GM18511 (cell line): Measurements from ENCODE around the gene CENPS.
"Not testable (repeated sequence)": the region's sequence is repeated elsewhere in the genome, so short reads cannot be mapped to it uniquely, and the experiment has no call there.

Source experiments
- ATAC-seq: cut with Tn5 transposase; IDR thresholded peaks from one replicate; pipeline ENCODE4 v1.9.1; 2021; ENCODE audit warnings: mild to moderate bottlenecking, moderate library complexity; ENCODE audit not compliant: unreplicated experiment

The CENPS gene

DNA sequence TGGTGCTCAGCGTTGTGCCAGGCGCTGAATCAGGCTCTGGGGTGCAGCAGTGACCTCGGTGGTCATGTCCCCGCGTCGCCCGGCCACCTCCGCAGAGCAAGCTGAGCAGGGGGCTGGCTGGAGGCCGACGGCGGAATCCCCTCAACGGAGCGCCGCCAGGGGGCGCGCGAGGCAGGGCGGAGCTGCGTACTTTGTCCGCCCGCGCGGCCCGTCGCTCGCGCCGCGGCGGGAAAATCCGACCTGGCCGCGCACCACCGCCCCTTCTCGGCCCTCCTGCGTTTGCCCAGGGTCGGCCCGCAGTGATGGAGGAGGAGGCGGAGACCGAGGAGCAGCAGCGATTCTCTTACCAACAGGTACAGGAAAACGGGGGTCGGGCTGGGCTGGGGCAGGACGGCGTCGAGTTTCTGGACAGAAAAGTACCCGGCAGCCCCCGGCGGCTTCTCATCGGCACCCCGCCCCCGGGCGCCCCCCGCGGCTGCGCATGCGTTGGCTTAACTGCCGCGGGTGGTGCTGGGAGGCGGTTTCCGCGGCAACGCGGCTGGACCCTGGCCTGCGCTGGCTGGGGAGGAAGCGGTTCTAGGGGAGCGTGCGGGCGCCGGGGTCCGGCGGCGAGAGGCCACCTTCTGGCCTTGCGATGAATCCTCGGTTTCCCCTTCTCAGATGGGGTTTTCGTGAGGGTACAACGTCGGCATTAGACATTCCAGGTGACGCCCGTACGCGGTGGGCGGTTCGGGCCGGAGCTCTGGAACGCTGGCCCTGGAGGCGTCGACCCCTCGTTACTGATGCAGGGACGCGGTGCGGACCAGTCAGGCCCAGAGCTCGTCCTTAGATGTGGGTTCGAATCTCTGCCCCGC, at the start of gene CENPS:
TSS of gene CENPS (plus strand) at position 218 of the 854 bp plus-strand sequence. CDS start at position 303, 85 bp downstream.
- ATAC-seq: peak; percentile 81

DNA sequence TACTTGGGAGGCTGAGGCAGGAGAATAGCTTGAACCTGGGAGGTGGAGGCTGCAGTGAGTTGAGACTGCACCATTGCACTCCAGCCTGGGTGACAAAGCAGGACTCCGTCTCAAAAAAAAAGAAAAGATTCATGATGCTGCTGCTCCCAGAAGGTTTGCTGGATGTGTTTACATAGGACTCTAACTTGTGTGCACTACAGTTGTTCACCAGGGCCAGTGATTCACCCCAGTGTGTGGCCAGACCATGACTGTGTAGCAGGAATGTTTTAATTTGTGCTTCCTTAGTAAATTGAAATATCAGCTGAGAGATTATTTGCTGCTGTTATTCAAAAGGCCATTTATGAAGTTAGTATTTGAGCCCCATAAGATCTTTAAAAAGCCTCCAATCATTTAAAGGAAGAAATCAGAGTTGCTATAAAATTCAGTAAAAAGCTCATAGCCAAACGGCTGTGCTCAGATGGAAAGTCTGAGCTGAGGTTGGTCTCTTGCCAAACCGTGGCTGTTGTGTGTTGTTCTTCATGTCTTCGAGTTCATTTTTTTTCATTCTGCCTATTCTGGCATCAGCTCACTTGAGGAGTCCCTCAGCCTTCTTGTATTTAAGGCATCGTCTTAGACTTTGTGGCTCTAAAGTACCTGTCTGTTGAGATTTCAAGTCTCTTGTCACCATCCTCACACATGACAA, 49.5 kb upstream of the CENPS start:
- no peak for ATAC-seq

GRCh38 chr1:10383630-10384029, 46.6 kb upstream of the CENPS start:
- no peak for ATAC-seq

DNA sequence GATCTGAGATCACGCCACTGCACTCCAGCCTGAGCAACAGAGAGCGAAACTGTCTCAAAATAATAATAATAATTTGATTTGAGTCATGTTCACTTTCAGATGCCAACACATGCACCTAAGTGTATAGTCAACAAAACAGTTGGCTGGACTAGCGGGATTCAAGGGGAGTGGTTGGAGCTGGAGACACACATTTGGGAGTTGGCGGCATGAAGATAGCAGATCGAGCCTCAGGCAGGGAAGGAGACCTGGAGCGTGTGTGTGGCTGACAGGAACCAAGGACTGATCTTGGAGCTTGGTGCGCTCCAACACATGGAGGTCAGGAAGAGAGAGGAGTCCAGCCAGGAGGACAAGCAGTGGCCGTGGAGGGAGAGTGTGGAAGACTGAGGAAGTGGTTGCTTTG, 46.0 kb upstream of the CENPS start:
- ATAC-seq: no peak

GRCh38 chr1:10386761-10387676, 43.2 kb upstream of the CENPS start:
- ATAC-seq: no peak

GRCh38 chr1:10387677-10388386, 42.4 kb upstream of the CENPS start:
- no peak for ATAC-seq

GRCh38 chr1:10388387-10388715, 41.9 kb upstream of the CENPS start:
- no peak for ATAC-seq

GRCh38 chr1:10389271-10389973, 40.8 kb upstream of the CENPS start:
- ATAC-seq: no peak

- no peak for ATAC-seq
These were observed 33.4 kb upstream of the CENPS start for GRCh38 chr1:10396870-10397269.

DNA sequence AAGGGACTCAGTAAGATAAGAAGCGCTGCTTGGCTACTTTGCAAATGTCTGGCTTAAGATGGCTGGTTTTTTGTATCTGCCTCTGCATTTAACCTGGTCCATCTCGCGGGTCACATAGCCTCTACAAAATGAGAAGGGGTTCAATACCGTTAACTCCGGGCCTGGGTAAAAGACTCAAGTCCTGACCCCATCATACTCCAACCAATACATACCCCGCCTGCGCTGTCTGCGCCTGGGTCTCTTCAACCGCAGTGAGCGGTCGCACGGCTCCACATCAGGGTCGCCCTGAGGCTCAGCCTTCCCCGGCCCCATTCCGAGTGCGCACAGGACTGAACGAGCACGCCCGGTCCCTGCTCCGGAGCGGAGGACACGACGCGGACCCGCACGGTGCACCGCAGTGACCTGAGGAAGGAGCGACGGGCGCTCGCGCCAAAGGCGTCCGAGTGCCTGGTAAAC, 31.9 kb upstream of the CENPS start:
- no peak for ATAC-seq

DNA sequence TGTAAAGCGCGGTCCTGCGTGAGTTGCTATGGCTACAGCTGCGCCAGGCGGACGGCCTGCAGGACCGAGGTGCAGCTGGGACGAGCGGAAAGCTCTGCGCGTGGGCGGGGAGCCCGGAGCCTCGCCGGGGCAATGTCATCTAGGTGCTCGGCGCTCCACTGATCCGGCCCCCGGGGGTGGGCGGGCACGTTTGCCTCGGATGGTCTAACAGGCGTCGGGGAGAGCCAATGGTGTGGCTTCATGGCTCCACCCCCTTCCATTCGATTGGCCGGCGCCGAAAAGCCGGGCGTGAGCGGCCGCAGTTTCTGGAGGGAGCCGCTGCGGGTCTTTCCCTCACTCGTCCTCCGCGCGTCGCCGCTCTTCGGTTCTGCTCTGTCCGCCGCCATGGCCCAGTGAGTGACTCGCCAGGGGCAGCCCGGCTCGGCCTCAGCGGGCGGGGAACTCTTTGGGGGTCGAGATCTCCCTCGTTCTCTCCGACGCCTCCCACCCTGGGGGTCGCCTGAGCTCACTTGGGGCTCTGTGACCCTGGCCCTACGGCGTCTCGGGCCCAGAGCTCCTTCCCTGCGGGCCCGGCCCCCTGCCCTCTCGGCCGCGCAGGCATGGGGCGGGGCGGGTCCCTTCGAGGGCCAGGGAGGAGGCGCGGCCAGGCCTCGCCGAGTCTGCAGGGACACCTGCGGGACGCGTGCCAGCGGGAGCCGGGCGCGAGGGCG, 31.3 kb upstream of the CENPS start, which contains the start of gene PGD:
TSS of gene PGD (plus strand) at position 331 of the 710 bp plus-strand sequence. CDS start at position 385, 54 bp downstream.
- ATAC-seq: peak; percentile 96

GRCh38 chr1:10399444-10399941, 30.7 kb upstream of the CENPS start:
- ATAC-seq: no peak

- ATAC-seq: no peak
These were observed 30.2 kb upstream of the CENPS start for GRCh38 chr1:10400013-10400412.

DNA sequence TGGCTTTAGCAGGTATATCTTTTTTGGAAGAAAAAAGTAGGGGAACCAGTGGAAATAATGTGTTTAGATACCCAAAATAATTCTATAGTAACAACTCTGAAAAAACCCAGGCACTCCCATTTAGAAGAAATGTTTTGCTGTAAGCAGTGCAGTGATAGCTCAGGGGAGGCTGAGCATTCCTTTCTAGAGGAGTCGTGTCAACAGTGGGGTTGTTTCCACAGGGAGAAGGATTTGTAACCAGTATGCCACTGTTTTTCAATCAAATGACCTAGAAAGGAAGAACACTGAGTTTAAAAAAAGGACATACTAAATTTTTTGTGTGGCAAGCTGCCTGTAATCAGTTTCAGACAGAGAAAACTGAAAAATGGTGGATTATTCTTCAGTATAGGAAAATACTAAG, 29.0 kb upstream of the CENPS start:
- ATAC-seq: no peak

DNA sequence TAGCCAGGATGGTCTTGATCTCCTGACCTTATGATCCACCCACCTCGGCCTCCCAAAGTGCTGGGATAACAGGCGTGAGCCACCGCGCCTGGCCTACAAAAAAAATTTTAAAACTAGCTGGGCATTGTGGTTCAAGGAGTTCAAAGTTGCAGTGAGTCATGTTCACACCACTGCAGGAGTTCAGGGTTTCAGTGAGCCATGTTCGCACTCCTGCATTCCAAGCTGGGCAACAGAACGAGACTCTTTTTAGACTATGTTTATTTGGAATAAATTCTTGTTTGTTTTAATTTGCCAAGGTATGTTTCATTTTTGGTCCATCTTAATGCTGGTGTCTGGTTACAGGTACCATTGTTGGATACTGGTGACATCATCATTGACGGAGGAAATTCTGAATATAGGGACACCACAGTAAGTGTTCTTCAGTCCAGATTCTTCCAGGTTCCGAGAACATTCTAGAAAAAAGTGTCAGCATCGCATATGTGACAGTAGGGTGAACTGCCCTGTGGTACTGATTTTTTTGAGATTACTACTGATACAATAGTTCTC, 27.4 kb upstream of the CENPS start:
- no peak for ATAC-seq

- ATAC-seq: no peak
These were observed 23.0 kb upstream of the CENPS start for GRCh38 chr1:10407201-10407600.

DNA sequence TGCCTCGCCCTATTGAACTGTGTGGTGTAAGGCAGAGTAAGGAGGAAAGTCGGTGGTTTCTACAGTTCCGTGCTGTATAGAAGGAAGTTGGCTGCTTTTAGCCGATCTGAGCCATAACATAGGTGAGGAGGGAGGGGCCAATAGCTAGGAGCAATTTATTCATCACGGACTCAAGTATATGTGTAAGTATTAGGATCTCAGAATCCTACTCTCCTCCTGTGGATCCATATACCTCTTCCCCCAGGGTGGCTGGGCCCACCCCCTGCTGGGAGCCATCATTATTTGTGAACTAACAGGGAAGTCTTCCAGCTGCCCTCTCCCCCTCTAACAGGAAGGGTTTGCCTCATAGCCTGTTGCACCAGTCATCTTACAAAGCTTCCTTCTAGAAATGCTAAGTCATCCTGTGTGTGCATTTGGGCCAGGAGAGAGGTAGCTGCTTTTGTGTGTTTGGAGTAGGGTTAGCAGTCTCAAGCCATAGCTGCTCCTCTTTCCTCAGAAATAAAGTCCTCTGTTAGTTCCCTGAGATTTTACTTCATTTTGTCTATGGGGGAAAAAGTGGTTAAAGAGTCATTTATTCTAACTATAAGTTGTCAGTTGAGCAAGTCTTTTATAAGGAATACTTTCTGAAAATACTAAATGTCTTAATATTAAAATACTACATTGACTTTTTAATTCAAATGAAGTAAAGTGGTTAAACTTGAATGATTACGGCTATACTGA, 14.9 kb upstream of the CENPS start:
- ATAC-seq: no peak

DNA sequence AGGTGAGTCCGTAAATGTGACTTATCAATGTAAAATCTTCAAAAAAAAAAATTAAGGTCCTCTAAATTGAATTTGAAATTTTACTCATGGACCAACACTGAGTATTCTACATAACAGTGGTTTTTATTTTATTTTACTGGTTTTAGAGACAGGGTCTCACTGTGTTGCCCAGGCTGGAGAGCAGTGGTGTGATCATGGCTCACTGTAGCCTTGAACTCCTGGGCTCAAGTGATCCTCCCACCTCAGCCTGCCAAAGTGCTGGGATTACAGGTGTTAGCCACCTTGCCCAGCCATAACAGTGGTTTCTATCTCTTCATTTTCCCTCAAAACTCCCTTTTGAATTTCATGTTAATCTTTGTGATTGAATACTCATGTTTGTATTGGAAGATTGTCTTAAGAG, 14.3 kb upstream of the CENPS start:
- not testable (repeated sequence) for ATAC-seq
